NCI-H2227 treated with DMSO at 0.1 percent for 48 hours (cell line): ENCODE measurements around the gene IGFBP4.

Experiments
- DNase-seq: peaks from one replicate; lab custom pipeline; 2025; lab: John Stamatoyannopoulos, UW

Gene IGFBP4

GRCh38 chr17:40490289-40490853, 47.1 kb downstream of the IGFBP4 start:
- DNase-seq, result no peak

- DNase-seq, result no peak
These were observed 47.7 kb downstream of the IGFBP4 start for GRCh38 chr17:40490982-40491381.

- DNase-seq, result no peak
These were observed 48.2 kb downstream of the IGFBP4 start for GRCh38 chr17:40491486-40491885.

GRCh38 chr17:40493697-40494096, 50.4 kb downstream of the IGFBP4 start:
- no peak for DNase-seq

- DNase-seq, result no peak
These were observed 51.9 kb downstream of the IGFBP4 start for GRCh38 chr17:40495140-40495539.

- DNase-seq, result no peak
These were observed 52.9 kb downstream of the IGFBP4 start for GRCh38 chr17:40496170-40496569.

GRCh38 chr17:40496634-40497420, 53.6 kb downstream of the IGFBP4 start:
- DNase-seq, result no peak

GRCh38 chr17:40497695-40498094, 54.4 kb downstream of the IGFBP4 start:
- no peak for DNase-seq

GRCh38 chr17:40498281-40499084, 55.2 kb downstream of the IGFBP4 start:
- no peak for DNase-seq

GRCh38 chr17:40499551-40500189, 56.4 kb downstream of the IGFBP4 start:
- DNase-seq, result peak; percentile 36

GRCh38 chr17:40500190-40500589, 56.9 kb downstream of the IGFBP4 start:
- no peak for DNase-seq

- DNase-seq, result no peak
These were observed 57.5 kb downstream of the IGFBP4 start for GRCh38 chr17:40500709-40501108.

GRCh38 chr17:40501499-40501911, 58.3 kb downstream of the IGFBP4 start, which contains the start of gene TNS4:
TSS of gene TNS4 (minus strand) at chr17:40501623. CDS start at chr17:40496425, 5,198 bp downstream.
- DNase-seq, result no peak

GRCh38 chr17:40502716-40503115, 59.5 kb downstream of the IGFBP4 start:
- DNase-seq, result no peak

GRCh38 chr17:40503154-40503553, 59.9 kb downstream of the IGFBP4 start:
- DNase-seq, result no peak

GRCh38 chr17:40506786-40507185, 63.5 kb downstream of the IGFBP4 start:
- no peak for DNase-seq
